GM08714 (cell line): ENCODE results near the gene RBM4.

Experiments used
- H3K4me3 ChIP-seq: fragments of 200-500 bp; sonication (Bioruptor generic); 2 replicates; pipeline ENCODE4 v1.5.1; 2014; ENCODE audit warnings: mild to moderate bottlenecking, low read length, inconsistent platforms
- ZNF274 ChIP-seq: IDR thresholded peaks from 2 replicates; pipeline ENCODE4 v1.6.1; 2012; ENCODE audit warnings: mild to moderate bottlenecking, low read depth, low read length

Gene RBM4

GRCh38 chr11:66663741-66664296 is 25.3 kb downstream of the RBM4 start:
- H3K4me3 ChIP-seq: no peak overlapping the region
- no peak for TF ChIP-seq ZNF274

- no peak for TF ChIP-seq ZNF274
Measured at GRCh38 chr11:66665369-66665768, 26.9 kb downstream of the RBM4 start.

DNA sequence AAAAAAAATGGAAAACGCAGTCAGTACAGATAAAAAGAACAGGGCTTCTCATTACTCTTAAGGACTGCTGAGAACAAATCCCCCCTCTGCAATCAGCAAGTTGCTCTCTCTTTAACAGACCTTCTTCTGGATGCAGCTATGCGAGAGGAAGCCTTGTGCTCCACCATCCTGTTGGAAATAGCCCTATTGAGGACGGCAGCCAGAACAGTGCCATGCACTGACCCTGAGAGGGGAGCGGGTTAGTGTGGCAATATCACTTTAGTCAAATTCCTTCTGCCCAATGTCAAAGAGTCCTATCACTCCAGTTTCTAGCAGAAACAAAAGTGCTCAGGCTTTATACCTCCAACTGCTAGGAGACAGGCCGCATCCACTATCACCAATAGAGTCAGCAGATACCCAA is 32.3 kb downstream of the RBM4 start:
- no peak for TF ChIP-seq ZNF274
- no peak overlapping the region for H3K4me3 ChIP-seq

More at GRCh38 chr11:66665369-66665768, 26.9 kb downstream of the RBM4 start:
- no peak overlapping the region for H3K4me3 ChIP-seq

DNA sequence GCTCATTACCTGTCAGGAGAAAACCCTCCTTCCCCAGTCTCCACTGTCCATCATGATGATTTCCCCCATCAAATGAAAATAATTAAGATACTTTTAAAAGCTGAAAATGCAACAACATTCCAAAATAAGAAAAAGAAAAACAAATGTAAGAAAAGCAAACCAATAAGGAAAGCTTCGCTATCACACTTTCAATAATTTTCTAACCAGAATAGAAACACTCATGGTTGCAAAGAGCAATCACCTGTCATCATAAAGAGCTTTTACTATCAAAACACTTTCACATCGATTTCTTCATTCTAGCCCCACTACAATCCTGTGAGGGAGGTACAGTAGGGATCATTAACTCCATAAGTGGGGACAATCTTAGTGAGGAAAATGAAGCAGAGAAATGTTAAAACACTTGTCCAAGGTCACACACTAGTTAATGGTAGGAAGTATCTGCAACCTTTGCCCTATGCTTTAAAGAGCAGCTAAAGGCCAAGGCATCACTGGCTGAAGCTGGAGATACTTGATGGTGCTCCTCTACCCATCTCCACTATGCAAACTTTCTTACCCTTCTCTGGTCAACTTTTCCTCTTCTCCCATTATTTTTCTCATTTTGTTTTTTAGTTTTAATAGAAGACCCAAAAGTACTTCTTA is 36.6 kb downstream of the RBM4 start:
- H3K4me3 ChIP-seq: no peak overlapping the region
- TF ChIP-seq ZNF274: no peak

DNA sequence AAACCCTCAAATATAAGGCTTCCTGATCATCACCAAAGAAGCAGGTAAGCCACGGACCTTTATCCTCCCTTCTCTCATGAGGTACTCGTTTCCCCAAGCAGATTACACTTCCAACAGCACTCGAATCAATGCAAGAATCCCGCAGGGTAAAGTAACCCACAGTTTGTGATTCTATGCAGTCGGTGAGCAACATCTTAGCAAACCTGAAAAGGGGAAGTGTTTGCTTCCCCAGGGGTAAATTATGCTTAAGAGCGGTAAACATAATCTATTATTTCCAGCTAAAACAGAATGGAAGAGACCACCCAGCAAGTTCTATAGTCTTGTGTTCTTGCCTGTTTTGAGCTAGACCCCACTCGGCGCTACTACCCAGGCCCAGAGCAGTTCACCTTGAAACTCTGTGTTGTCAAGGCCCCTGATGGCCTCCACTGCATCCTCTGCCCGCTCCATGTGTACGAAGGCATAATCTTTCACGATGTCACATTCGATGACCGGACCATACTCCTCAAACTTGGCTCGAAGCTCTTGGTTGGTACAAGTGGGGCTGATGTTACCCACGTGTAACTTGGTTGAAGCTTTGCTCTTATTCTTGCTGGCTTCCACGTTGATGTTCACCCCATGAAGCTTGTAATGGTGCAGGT is 37.9 kb downstream of the RBM4 start:
- TF ChIP-seq ZNF274: no peak
- peak overlapping the region; percentile 99 for H3K4me3 ChIP-seq

- peak overlapping the region; percentile 99 for H3K4me3 ChIP-seq
- TF ChIP-seq ZNF274: no peak
Measured at GRCh38 chr11:66676931-66677598, 38.6 kb downstream of the RBM4 start.

DNA sequence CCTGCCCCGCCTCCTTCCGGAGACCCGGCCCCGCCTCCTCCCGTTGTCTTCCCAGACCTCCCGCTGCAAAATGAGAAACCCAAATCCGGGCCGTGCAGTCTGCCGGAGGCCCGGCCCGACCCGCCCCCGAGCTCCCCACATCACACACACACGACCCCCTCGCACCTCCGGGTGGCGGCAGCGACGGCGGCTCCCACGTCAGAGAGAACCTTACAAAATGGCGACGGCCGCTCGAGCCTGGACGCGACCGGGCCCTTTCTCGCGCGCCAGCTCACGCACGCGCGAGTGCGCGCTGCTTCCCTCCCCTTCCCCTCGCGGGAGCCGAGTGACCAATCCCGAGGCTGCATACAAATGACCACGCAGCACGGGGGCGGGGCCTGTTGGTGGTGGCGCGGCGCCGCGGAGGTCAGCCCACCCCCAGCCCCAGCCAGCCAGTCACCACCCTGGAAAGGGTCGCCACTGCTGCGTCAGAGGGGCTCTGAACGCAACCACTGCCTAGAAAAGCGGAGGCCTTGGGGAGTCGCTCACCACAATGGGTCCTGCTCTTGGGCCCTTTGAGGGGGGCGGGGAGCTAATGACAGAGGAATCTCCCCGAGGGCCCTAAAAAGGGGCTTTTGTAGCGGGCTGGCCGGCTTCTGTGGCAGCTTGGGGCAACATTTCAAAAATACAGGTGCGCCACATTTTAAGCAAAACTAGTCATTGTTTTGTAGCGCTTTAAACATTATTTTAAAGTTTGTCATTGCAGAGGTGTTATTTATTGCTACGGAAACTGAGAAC is 39.3 kb downstream of the RBM4 start, which contains the start of gene RBM4B:
Gene RBM4B, minus strand, starts transcription at position 289 of the 777 bp plus-strand sequence. CDS start 808 bp downstream, outside the sequence.
- peak within 1 kb of the TSS; percentile 99 for H3K4me3 ChIP-seq

DNA sequence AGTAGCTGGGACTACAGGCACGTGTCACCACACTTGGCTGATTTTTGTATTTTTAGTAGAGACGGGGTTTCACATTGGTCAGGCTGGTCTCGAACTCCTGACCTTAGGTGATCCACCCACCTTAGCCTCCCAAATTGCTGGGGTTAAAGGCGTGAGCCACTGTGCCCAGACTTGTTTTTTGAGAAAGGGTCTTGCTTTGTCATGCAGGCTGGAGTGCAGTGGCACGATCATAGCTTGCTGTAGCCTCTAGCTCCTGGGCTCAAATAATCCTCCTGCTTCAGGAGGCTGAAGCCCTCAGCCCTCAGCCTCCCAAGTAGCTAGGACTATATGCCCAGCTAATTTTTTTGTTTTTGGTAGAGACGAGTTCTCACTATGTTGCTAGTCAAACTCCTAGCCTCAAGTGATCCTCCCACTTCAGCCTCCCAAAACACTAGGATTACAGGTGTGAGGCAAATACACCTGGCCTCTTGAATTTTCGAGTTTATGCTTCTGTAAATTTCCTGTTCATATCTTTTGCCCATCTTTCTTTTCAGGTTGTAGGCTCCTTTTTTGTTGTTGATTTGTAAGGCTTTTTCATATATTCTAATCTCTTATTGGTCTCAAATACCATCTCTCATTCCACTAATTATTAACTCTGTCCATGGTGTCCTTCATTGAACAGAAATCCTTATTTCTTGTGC is 42.6 kb downstream of the RBM4 start:
- H3K4me3 ChIP-seq: no peak overlapping the region
- TF ChIP-seq ZNF274: no peak

More for the DNA sequence above, 39.3 kb downstream of the RBM4 start, which contains the start of gene RBM4B:
- no peak for TF ChIP-seq ZNF274

- no peak for TF ChIP-seq ZNF274
Measured at GRCh38 chr11:66683877-66684276, 45.4 kb downstream of the RBM4 start.

DNA sequence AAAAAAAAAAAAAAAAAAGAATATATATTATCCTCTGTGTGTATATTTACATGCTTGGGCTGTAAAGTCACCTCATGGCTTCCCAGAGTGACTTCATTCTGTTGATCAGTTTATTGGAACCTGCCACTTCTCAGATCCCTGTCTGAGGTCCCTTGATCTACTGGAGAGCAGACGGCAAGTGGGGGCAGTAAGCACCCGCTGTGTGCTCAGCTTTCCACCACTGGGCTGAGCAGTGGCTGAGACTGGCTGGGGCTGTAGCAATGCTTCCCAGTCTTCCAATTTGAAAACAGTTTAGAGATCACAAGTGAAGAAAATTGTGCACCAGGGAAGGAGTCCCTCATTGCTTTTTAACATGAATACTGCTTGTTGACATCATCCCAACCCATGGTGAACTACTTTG is 46.1 kb downstream of the RBM4 start:
- TF ChIP-seq ZNF274: no peak
- H3K4me3 ChIP-seq: no peak overlapping the region

More at GRCh38 chr11:66683877-66684276, 45.4 kb downstream of the RBM4 start:
- no peak overlapping the region for H3K4me3 ChIP-seq

GRCh38 chr11:66685276-66686099 is 47.0 kb downstream of the RBM4 start:
- no peak overlapping the region for H3K4me3 ChIP-seq
- TF ChIP-seq ZNF274: no peak

- TF ChIP-seq ZNF274: no peak
- no peak overlapping the region for H3K4me3 ChIP-seq
Measured at GRCh38 chr11:66686100-66686785, 47.7 kb downstream of the RBM4 start.
